NCI-H2081 (cell line): Measurements from ENCODE around the gene IQGAP3.
"Not testable (repeated sequence)": the region's sequence is repeated elsewhere in the genome, so short reads cannot be mapped to it uniquely, and the experiment has no call there.

Experiments
- DNase-seq, 2 experiments: peaks; one replicate each; lab custom pipeline; 2025; lab: John Stamatoyannopoulos, UW

IQGAP3 gene

GRCh38 chr1:156592910-156593660 is 20.7 kb upstream of the IQGAP3 start:
- peak; percentile 64 to 89 for DNase-seq

- peak in 1 of 2 experiments; percentile 21 for DNase-seq
Observed at GRCh38 chr1:156592158-156592909, 20.0 kb upstream of the IQGAP3 start.

- peak; percentile 80 to 88 for DNase-seq
Observed at GRCh38 chr1:156591432-156592157, 19.2 kb upstream of the IQGAP3 start, which contains the start of gene NAXE. Gene NAXE, plus strand, starts transcription at chr1:156591776. Its CDS starts 29 bp downstream, at chr1:156591805.

GRCh38 chr1:156591181-156591431 is 18.7 kb upstream of the IQGAP3 start:
- DNase-seq: no peak

- DNase-seq: no peak
Observed at GRCh38 chr1:156590326-156591180, 18.2 kb upstream of the IQGAP3 start.

- no peak for DNase-seq
Observed at GRCh38 chr1:156589546-156589945, 17.2 kb upstream of the IQGAP3 start.

- not testable (repeated sequence) for DNase-seq
Observed at GRCh38 chr1:156587927-156588326, 15.6 kb upstream of the IQGAP3 start.

GRCh38 chr1:156586892-156587477 is 14.6 kb upstream of the IQGAP3 start:
- no peak for DNase-seq

- no peak for DNase-seq
Observed at GRCh38 chr1:156586323-156586722, 14.0 kb upstream of the IQGAP3 start.

- DNase-seq: peak; percentile 14 to 64
Observed at GRCh38 chr1:156584813-156585212, 12.4 kb upstream of the IQGAP3 start.

- peak; percentile 76 to 77 for DNase-seq
Observed at GRCh38 chr1:156583821-156584622, 11.7 kb upstream of the IQGAP3 start.

- no peak for DNase-seq
Observed at GRCh38 chr1:156582388-156583017, 10.1 kb upstream of the IQGAP3 start.

GRCh38 chr1:156581661-156582387 is 9.5 kb upstream of the IQGAP3 start:
- DNase-seq: no peak

GRCh38 chr1:156579472-156579871 is 7.1 kb upstream of the IQGAP3 start, which contains the start of gene TTC24:
Gene TTC24, plus strand, starts transcription at chr1:156579723. Its CDS starts 1,642 bp downstream, at chr1:156581365.
- no peak for DNase-seq

- no peak for DNase-seq
Observed at GRCh38 chr1:156578055-156578454, 5.7 kb upstream of the IQGAP3 start.

- peak; percentile 74 to 94 for DNase-seq
Observed at GRCh38 chr1:156577550-156577949, 5.2 kb upstream of the IQGAP3 start.

- no peak for DNase-seq
Observed at GRCh38 chr1:156574039-156574633, 1.8 kb upstream of the IQGAP3 start.

GRCh38 chr1:156572663-156573018 is 276 bp upstream of the IQGAP3 start:
- DNase-seq: no peak

- peak; percentile 10 to 16 for DNase-seq
Observed at GRCh38 chr1:156571261-156571852, 1.0 kb downstream of the IQGAP3 start.
